Neural crest cell (in vitro differentiated cells): ENCODE measurements around the gene SYNE4. TPM values are rescaled to one million over a fixed set of nuclear protein-coding genes. Genes with fewer than 3 reads are reported as not detected.
A peak's percentile ranks its signal among the peaks of the same experiment; 100 is the strongest.

Experiments
- DNase-seq: peaks from one replicate; pipeline ENCODE4 v3.0.0; 2021; ENCODE audit warnings: low read depth, mixed read lengths, low spot score
- H3K27ac Mint-ChIP-seq: one replicate; pipeline ENCODE4 v1.8.0; 2021; ENCODE audit warnings: mild to moderate bottlenecking, mixed read lengths; ENCODE audit not compliant: unreplicated experiment
- H3K27me3 Mint-ChIP-seq: 2 replicates; pipeline ENCODE4 v1.8.0; 2021; ENCODE audit warnings: low read depth, mild to moderate bottlenecking, mixed read lengths
- H3K36me3 Mint-ChIP-seq: 2 replicates; pipeline ENCODE4 v1.8.0; 2021; ENCODE audit warnings: low read depth, mild to moderate bottlenecking, mixed read lengths
- H3K4me1 Mint-ChIP-seq: 2 replicates; pipeline ENCODE4 v1.8.0; 2021; ENCODE audit warnings: mixed read lengths
- H3K4me3 Mint-ChIP-seq: one replicate; pipeline ENCODE4 v1.8.0; 2021; ENCODE audit warnings: mild to moderate bottlenecking, mixed read lengths
- H3K9me3 Mint-ChIP-seq: 2 replicates; pipeline ENCODE4 v1.8.0; 2021; ENCODE audit warnings: mixed read lengths
- CTCF ChIP-seq: fragments of 200-600 bp; sonication (generic); conservative IDR thresholded peaks from 2 replicates; pipeline ENCODE4 v1.5.0; 2021; ENCODE audit warnings: antibody characterized with exemption, mild to moderate bottlenecking
- total RNA-seq: library from RNA; stranded (reverse); gene quantifications from 2 replicates; pipeline ENCODE4 v1.2.1, GENCODE V29; 2021

SYNE4 gene
- total RNA-seq, 1 donor from 2014 or later: 0.54 TPM

DNA sequence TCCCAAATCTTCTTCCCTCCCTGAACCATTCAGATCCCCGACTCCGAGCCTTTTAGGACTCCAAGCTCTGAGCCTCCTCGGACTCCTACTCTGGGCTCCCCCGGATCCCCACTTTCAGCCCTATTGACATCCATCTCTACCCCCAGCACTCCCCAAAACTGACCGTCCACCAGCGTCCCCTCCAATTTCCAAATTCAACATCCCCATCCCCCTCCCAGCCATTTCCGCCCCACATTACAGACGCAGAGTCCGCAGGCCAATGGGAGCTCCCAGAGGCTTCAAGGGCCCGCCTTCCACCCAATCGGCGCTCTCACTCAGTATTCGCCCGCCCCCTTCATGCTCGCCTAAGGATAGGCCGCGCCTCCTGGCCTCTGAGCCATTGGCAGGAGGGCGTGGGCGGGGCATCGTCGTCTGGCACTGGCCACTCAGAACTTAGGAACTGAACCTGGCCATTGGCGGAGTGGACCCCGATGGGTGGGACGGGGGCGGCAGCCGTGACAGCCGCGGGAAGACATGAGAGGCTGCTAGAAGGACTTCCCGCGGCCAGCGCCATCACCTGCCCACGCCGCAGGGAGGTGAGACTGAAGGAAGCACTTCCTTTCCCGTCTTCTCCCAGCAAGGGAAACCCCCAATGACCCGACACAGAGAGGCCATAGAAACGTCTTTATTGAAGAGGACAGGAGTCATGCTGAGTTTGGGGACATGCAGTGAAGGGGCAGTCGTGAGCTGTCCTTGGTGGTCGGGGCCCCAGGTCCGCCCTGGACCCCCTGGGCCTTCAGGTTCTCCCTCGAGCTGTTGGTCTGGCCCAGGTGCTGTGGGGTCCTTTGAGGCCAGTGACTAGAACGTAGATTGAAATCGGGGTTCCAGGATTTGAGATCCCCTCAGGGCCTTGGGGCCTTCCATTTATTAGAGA lies 5.7 kb upstream of the SYNE4 start, which contains the start of gene ALKBH6:
TSS of gene ALKBH6 (minus strand) at position 202 of the 913 bp plus-strand sequence. CDS start 816 bp downstream, outside the sequence.
- Mint-ChIP-seq H3K27me3 (peaks cover 4% of the 10 kb centered on the region), H3K36me3 (peaks cover 6% of the 10 kb centered on the region), H3K4me1 (peaks cover 42% of the 10 kb centered on the region), H3K4me3 (peak within 1 kb of the TSS; percentile 99), H3K27ac (peak within 1 kb of the TSS; percentile 96), H3K9me3 (no peaks in the 10 kb centered on the region)
- peak; percentile 15 for TF ChIP-seq CTCF
- DNase-seq: peak; percentile 98

- H3K27ac Mint-ChIP-seq: peak overlapping the region; percentile 96
- H3K27me3 Mint-ChIP-seq: peaks cover 8% of the 10 kb centered on the region
- no peak for TF ChIP-seq CTCF
- DNase-seq: no peak
- H3K36me3 Mint-ChIP-seq: peaks cover 6% of the 10 kb centered on the region
- H3K4me3 Mint-ChIP-seq: peak overlapping the region; percentile 99
- H3K4me1 Mint-ChIP-seq: peaks cover 48% of the 10 kb centered on the region
- no peaks in the 10 kb centered on the region for H3K9me3 Mint-ChIP-seq
Measured at GRCh38 chr19:36013280-36014011, 4.8 kb upstream of the SYNE4 start.

GRCh38 chr19:36010402-36010801 lies 1.8 kb upstream of the SYNE4 start:
- H3K27me3 Mint-ChIP-seq: peaks cover 8% of the 10 kb centered on the region
- DNase-seq: no peak
- peaks cover 38% of the 10 kb centered on the region for H3K4me1 Mint-ChIP-seq
- H3K36me3 Mint-ChIP-seq: peaks cover under 1% of the 10 kb centered on the region
- no peaks in the 10 kb centered on the region for H3K9me3 Mint-ChIP-seq
- H3K4me3 Mint-ChIP-seq: peak overlapping the region; percentile 69
- H3K27ac Mint-ChIP-seq: no peak overlapping the region
- TF ChIP-seq CTCF: no peak

- H3K27ac Mint-ChIP-seq: peak overlapping the region; percentile 45
Measured at GRCh38 chr19:36009633-36010379, 1.2 kb upstream of the SYNE4 start.

More at GRCh38 chr19:36009633-36010379, 1.2 kb upstream of the SYNE4 start:
- H3K4me3 Mint-ChIP-seq: peak overlapping the region; percentile 69
- H3K4me1 Mint-ChIP-seq: peaks cover 32% of the 10 kb centered on the region
- H3K36me3 Mint-ChIP-seq: no peaks in the 10 kb centered on the region
- H3K9me3 Mint-ChIP-seq: no peaks in the 10 kb centered on the region
- H3K27me3 Mint-ChIP-seq: peaks cover 8% of the 10 kb centered on the region
- TF ChIP-seq CTCF: no peak
- no peak for DNase-seq
